Loucy (cell line): ENCODE data around the gene RAB44.

Source experiments
- EZH2phosphoT487 ChIP-seq: fragments of 200-600 bp; IDR thresholded peaks from 2 replicates; pipeline ENCODE4 v1.6.1; 2018; ENCODE audit warnings: antibody characterized with exemption, mild to moderate bottlenecking, moderate library complexity, borderline replicate concordance
- TF ChIP-seq, protein P1 (sequence below): fragments of 200-600 bp; sonication (generic); conservative IDR thresholded peaks from 2 replicates; pipeline ENCODE4 v1.5.1; 2014; ENCODE audit warnings: mild to moderate bottlenecking, antibody characterized with exemption, low read length

DNA sequence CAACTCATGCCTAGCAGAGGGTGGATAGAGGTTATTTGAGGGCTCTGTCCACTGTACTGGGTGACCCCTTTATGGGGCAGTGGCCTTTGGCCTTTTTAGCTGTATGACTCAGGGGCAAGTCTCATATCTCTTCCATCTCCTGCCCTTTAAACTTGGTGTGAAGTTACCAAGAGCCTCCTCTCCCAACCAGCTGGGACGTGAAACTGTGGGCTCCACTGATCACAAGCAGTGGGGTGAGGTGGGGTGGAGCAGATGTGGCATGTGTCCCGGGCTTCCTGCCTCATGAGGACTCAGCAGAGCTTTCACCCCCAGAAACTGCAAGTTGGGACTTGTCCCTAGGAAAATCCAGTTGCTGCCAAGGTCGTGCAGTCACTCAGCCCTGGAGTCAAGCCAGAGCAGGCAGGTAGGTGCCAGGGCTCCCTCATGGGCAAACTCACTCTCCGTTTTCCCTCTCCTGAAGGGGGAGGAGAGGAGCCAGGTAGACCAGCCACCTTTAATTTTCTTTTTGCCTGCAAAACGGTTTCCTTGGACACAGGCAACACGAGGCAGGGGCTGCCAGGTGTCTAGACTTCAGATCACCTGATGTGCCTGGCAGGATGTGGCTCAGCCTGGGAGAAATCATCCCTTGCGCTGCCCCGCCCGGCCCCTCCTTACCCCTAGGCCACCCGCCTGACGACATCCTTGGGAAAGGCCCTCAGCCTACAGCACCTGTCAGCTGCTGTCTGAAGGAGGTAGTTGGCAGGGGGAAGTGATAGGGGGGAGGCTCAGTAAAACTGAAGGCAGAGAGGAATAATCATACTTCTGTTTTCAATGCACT lies 15.1 kb upstream of the RAB44 start:
- TF ChIP-seq, protein P1, sequence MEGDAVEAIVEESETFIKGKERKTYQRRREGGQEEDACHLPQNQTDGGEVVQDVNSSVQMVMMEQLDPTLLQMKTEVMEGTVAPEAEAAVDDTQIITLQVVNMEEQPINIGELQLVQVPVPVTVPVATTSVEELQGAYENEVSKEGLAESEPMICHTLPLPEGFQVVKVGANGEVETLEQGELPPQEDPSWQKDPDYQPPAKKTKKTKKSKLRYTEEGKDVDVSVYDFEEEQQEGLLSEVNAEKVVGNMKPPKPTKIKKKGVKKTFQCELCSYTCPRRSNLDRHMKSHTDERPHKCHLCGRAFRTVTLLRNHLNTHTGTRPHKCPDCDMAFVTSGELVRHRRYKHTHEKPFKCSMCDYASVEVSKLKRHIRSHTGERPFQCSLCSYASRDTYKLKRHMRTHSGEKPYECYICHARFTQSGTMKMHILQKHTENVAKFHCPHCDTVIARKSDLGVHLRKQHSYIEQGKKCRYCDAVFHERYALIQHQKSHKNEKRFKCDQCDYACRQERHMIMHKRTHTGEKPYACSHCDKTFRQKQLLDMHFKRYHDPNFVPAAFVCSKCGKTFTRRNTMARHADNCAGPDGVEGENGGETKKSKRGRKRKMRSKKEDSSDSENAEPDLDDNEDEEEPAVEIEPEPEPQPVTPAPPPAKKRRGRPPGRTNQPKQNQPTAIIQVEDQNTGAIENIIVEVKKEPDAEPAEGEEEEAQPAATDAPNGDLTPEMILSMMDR, result no peak
- TF ChIP-seq EZH2phosphoT487, result no peak
